Gastroesophageal sphincter (tissue), 3 donors: ENCODE data around the gene LCNL1.

Source experiments
- CTCF ChIP-seq, 4 experiments: fragments of 200-600 bp in 2 of 4; fragments of 450-650 bp in 2 of 4; sonication (generic) in 1 of 4; IDR thresholded peaks; one replicate each; pipeline ENCODE4 v1.5.1; 2017 to 2019; ENCODE audit warnings: antibody characterized with exemption in 4 of 4, mild to moderate bottlenecking in 2 of 4, moderate library complexity in 2 of 4
- EP300 ChIP-seq: sonication (generic); formaldehyde crosslinking; IDR thresholded peaks from one replicate; pipeline ENCODE4 v1.6.1; 2017; ENCODE audit warnings: antibody characterized with exemption, mild to moderate bottlenecking
- POLR2A ChIP-seq, 2 donors: fragments of 450-650 bp; IDR thresholded peaks; one replicate each; pipeline ENCODE4 v1.6.1; 2017; ENCODE audit warnings: antibody characterized with exemption in 2 of 2, mild to moderate bottlenecking in 2 of 2, moderate library complexity in 1 of 2
- POLR2AphosphoS5 ChIP-seq: sonication (generic); formaldehyde crosslinking; IDR thresholded peaks from one replicate; pipeline ENCODE4 v1.6.1; 2017; ENCODE audit warnings: antibody characterized with exemption

DNA sequence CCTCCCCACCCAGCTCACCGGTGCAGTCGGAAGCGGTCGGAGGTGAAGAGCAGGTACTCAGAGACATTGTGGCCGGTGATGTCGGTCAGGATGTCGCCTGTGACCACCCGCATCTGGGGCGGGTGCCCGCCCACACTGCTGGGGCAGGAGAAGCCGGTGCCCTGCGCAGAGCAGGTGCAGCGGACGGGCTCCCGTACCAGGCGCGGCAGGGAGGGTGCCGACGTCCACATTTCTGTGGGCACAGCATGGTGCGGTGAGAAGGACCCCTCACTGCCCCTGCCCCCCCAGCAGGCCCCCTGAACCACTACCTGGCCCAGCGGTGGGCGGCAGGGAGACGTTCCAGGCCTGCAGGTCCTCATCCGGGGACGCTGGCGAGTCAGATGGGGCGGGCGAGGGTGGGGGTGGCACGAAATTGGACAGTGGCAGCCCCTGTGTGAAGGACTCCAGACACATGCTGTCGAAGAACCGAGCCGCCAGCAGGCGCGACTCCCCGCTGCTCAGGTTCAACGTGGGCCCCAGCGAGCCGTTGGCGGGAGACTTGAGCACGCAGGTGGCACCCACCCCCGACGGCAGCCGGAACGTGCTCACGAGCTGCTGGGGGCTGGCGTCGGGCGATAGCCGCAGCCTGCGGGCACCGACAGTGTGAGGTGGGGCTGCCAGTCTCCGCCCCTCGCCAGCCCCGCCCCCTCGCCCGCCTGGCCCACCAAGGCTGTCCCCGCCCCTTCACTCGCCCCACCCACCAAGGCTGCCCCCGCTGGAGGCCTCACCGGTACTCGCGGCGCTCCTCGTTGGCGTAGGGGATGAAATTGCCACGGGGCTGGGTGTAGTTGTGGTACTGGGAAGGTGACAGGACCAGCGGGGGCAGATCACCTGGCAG lies 30.1 kb downstream of the LCNL1 start:
- TF ChIP-seq POLR2A (IDR thresholded peaks at IDR 0.05) (no peak), CTCF (IDR thresholded peaks at IDR 0.05) (no peak), EP300 (no peak), POLR2AphosphoS5 (no peak)
